GM20000 (cell line): ENCODE measurements around the gene GXYLT2.

Experiments
- DNase-seq: peaks from one replicate; pipeline ENCODE4 v3.0.0; 2012; ENCODE audit warnings: low spot score
- TF ChIP-seq, protein P1 (sequence below): IDR thresholded peaks from 2 replicates; pipeline ENCODE4 v1.5.1; 2012; ENCODE audit warnings: mild to moderate bottlenecking, control low read depth; ENCODE audit errors: extremely low read depth, missing control alignments

The GXYLT2 gene

DNA sequence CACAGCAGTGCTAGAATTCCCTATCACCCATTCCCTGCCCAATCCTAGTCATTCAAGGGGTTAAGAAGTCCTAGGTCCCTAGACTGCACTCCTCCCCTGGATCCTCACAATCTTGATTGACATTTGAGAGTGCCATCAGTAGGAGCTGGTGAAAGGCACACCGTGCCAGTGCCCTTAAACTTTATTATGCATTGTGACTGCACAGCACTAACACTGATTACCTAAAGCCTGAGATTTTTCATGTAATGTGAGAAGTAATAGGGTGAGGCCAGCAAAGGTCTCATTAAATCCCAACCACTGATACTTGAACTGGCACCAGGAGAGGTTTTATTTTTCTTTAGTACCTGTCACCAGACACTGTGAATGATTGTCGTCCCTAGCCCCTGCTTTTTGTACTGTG lies 16.3 kb downstream of the GXYLT2 start:
- TF ChIP-seq, protein P1, sequence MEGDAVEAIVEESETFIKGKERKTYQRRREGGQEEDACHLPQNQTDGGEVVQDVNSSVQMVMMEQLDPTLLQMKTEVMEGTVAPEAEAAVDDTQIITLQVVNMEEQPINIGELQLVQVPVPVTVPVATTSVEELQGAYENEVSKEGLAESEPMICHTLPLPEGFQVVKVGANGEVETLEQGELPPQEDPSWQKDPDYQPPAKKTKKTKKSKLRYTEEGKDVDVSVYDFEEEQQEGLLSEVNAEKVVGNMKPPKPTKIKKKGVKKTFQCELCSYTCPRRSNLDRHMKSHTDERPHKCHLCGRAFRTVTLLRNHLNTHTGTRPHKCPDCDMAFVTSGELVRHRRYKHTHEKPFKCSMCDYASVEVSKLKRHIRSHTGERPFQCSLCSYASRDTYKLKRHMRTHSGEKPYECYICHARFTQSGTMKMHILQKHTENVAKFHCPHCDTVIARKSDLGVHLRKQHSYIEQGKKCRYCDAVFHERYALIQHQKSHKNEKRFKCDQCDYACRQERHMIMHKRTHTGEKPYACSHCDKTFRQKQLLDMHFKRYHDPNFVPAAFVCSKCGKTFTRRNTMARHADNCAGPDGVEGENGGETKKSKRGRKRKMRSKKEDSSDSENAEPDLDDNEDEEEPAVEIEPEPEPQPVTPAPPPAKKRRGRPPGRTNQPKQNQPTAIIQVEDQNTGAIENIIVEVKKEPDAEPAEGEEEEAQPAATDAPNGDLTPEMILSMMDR, result no peak
- DNase-seq, result no peak

DNA sequence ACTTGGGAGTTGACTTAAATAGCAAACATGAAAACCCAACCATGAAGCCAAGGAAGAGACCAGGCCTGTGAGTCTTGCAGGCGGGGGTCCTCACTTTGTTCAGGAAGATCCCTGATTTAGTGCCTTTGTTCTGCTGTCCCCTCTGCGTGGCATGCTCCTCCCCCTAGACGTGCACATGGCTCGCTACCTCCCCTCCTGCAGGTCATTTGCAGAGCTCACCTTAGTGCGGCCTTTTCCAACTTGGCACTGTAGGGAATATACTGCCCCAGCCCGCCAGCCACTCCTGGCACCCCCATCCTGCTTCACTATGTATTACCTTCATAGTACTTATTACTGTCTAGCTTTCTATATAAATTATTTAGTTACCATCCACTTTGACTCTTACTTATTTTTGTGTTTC lies 18.3 kb downstream of the GXYLT2 start:
- TF ChIP-seq, protein P1, result no peak
- no peak for DNase-seq

DNA sequence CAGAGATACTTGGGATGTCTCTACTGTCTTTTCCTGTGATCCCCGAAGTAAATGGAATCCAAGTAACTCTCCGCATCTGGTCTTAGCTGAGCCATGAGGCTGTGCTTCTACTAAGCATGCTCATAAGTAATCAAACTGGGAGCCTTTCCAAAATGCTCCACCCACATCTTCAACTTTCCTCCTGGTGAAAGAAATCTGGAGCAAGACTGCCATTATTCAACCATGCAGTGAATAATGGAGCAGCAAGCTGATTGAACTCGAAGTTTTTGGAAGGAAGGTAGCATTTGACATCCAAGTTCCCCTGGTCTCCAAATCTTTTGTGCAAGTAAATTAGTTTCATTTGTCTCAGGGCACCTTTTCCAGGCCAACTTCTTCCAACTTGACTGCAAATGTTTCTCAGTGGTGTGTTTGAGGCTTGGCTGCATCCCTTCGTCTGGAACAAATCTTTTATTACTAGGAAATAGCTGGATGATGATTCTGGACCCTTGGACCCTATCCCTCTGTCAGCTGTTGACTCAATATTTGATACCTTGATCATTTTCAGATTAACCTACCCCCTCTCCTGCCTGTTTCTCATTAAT lies 19.4 kb downstream of the GXYLT2 start:
- TF ChIP-seq, protein P1, result no peak
- no peak for DNase-seq

DNA sequence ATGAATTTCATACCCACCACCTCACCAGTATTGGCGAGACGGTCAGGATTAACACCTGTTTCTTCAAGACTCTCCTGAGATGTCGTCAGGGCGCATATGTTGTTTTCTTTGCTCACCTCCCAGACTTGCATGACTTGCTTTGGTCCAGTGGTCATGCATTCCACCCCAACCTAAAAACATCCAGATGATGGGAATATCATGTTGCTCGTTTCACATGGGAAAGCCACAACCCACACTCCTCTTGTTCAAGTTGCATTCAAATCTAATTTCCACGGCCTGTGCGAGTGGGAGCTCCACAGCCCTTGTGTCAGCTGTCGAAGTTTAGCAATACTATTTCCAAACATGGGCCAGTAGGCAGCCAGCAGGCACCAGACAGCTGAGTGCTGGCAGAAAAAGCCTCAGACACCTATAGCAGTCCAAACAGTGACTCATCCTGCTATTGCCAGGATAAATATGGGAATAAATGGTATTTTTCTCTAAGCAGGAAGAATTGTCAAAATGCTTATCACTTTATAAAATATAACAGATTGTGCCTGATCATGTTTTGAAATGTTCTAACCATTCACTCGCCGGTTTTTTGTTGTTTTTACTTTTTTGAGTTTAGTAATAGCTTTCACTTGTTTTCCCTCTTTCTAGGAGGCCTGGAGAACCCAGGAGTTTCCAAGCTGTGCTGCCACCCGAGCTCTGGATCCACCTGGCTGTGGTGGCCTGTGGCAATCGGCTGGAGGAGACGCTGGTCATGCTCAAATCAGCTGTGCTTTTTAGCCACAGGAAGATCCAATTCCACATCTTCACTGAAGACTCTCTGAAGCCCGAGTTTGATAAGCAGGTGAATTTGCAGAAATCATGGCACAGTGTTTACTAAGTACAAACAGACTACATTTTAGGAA lies 20.1 kb downstream of the GXYLT2 start:
- TF ChIP-seq, protein P1, result no peak
- no peak for DNase-seq

DNA sequence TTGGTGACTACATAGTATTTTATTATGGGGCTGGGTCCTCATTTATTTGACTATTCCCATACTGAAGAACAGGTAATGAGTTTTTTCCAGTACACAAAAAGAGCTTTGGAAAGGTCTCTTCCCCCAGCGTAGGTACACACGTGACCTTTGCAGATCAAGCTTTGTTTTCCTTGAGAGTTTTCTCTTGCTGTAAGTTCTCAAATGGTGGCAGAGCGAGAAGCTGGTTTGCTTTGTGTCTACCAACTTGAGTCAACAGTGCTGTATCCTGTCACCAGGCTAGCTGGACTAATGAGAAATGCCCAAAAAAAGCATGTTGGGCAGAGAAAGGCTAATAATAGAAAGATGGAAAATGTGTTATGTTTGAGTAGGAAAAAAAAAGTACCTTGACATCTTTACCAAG lies 21.7 kb downstream of the GXYLT2 start:
- no peak for DNase-seq

DNA sequence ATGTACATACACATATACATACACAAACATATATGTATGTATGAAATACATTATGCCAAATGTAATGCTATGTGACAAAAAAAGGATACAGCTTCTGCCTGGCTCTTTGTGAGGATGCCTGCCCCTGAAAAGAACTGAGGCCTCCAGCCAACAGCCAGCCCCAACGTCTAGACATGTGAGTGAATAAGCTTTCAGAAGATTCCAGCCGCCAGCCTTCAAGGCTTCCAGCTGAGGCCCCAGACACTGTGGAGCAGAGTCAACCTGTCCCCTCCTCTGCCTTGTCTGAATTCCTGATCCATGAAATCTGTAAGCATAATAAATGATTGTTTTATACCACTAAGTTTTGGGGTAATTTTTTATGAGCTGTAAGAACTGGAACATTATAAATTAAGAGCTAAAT lies 24.7 kb downstream of the GXYLT2 start:
- no peak for DNase-seq
- TF ChIP-seq, protein P1, result no peak

More for the DNA sequence above, 21.7 kb downstream of the GXYLT2 start:
- TF ChIP-seq, protein P1, result no peak

DNA sequence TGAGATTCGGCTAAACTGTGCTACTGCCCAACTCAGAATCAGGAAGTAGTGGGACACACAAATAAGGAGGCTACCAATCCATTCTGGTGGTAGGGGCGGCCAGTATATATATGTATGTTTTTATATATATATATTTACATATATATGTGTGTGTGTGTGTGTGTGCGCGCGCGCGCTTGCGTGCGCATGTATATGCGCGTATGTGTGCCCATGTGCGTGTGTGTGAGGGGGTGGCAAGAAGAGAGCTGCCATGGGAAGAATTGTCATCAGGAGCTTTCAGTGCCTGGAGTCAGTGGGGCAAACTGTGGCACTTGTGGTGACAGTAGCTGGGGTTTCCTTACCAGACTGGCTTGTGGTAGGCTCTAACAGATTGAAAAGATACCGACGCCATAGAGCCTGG lies 26.5 kb downstream of the GXYLT2 start:
- TF ChIP-seq, protein P1, result no peak

More for the DNA sequence above, 26.5 kb downstream of the GXYLT2 start:
- no peak for DNase-seq
